ENCODE measurements around the gene FAM120A. TPM values are rescaled to one million over a fixed set of nuclear protein-coding genes. Genes with fewer than 3 reads are reported as not detected.

Gene FAM120A
- polyA plus RNA-seq, 5 donors: 62.3 to 75.1 (median 67.0) TPM

GRCh38 chr9:93614830-93615468, 163.5 kb downstream of the FAM120A start:
- DNase-seq: no peak

Other genes starting within 250 kb of the FAM120A start
- 10 to 100 TPM; 52.5 to 62.8 (median 58.4) TPM for gene FAM120AOS, start 1.9 kb downstream of the FAM120A start, polyA plus RNA-seq (ENCODE audit: insufficient read depth in 1 of 5, insufficient read length in 5 of 5, low replicate concordance in 1 of 5)
- 10 to 100 TPM; 36.7 to 46.6 (median 46.2) TPM for gene PHF2, start 124.9 kb downstream of the FAM120A start, polyA plus RNA-seq (ENCODE audit: insufficient read depth in 1 of 5, insufficient read length in 5 of 5, low replicate concordance in 1 of 5)